GM12873 (cell line): ENCODE results near the gene NCOR2.

Source experiments
- CTCF ChIP-seq: IDR thresholded peaks from 2 replicates; pipeline ENCODE4 v1.5.1; 2012; ENCODE audit warnings: low read depth, mild to moderate bottlenecking, moderate library complexity, low read length, control low read depth; ENCODE audit not compliant: insufficient read depth; ENCODE audit errors: missing control alignments

NCOR2 gene

GRCh38 chr12:124610629-124611558 lies 43.5 kb upstream of the NCOR2 start:
- no peak for TF ChIP-seq CTCF

GRCh38 chr12:124610021-124610612 lies 42.7 kb upstream of the NCOR2 start:
- TF ChIP-seq CTCF: no peak

GRCh38 chr12:124609041-124609989 lies 41.9 kb upstream of the NCOR2 start:
- TF ChIP-seq CTCF: peak; percentile 38

GRCh38 chr12:124608450-124608870 lies 41.0 kb upstream of the NCOR2 start:
- TF ChIP-seq CTCF: no peak

- no peak for TF ChIP-seq CTCF
Observed at GRCh38 chr12:124607681-124608425, 40.4 kb upstream of the NCOR2 start.

GRCh38 chr12:124605883-124606774 lies 38.7 kb upstream of the NCOR2 start:
- no peak for TF ChIP-seq CTCF
